HL-60/S4 treated with retinoic acid at 250 ng/mL for 4 days and 3 days (cell line): ENCODE data around the gene GLT1D1.

Source experiments
- in situ Hi-C: fragments of 300-500 bp; cut with MboI; formaldehyde crosslinking; loops from 2 replicates; pipeline ENCODE4 v1.7.0; 2022; ENCODE audit warnings: low sequenced_read_pairs

Gene GLT1D1

GRCh38 chr12:128959901-128960300 is 106.6 kb downstream of the GLT1D1 start:
- in situ Hi-C loops = no loop called here

- in situ Hi-C loops = no loop called here
Observed at GRCh38 chr12:128961308-128961902, 108.1 kb downstream of the GLT1D1 start.

DNA sequence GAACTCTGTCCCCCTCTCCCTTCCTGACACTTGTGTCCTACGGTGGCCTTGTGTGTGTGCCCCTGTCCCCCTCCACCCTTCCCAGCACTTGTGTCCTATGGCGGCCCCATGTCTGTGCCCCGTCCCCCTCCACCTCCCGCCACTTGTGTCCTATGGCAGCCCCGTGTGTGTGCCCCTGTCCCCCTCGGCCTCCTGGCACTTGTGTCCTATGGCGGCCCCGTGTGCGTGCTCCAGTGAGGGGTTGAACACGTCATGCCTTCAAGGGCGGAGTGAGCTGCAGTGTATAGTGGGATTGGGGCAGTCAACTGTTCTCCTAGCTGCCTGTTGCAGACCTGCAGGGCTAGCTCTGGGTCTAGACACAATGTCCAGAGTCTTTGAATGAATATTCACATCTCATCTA is 108.7 kb downstream of the GLT1D1 start:
- in situ Hi-C loops = no loop called here

DNA sequence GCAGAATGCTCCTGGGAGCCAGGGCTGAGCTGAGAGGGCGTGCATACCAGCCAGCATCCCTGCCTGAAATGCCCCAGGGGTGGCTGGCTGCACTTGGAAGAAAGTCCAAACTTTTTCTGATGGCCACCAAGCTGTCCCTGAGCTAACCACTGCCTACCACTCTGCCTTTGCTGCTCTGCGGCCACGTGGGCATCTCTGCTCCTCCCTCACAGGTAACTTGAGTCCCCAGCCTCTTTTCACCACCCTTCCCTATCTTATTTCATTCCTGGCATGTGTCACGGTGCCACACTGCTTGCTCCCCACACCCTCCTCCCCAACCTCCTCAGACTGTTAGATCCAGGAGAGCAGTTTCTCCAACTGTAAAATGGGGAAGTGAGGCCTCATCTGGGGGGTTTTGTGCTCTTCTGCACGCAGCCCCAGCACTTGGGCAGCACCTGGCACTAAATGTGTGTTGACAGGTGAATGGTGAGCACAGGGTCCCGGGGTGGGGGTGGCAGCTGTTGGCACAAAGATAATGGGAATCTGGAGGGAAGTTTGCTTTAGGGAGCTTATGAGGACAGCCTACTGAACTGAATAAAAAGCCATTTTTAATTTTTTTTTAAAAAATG is 113.0 kb downstream of the GLT1D1 start:
- in situ Hi-C loops = no loop called here

DNA sequence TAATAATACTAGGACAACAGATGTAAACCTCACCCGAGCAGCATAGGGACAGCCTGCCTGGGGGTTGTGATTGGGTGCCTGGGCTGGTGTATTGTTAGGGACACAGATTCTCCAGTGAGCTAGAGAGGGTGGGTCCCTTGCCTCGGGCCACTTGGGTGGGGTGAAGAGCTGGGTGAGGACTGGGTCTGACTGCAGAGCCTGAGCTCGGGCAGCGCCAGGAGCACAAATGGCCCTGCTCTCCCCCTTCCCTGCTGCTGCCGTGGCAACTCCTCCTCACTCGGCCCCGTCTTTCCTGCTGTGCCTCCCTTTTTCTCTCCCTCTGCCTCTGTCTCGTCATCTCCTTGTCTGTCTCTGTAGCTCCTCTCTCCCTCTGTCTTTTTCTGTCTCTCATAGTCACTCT is 115.4 kb downstream of the GLT1D1 start:
- in situ Hi-C loops = no loop called here

DNA sequence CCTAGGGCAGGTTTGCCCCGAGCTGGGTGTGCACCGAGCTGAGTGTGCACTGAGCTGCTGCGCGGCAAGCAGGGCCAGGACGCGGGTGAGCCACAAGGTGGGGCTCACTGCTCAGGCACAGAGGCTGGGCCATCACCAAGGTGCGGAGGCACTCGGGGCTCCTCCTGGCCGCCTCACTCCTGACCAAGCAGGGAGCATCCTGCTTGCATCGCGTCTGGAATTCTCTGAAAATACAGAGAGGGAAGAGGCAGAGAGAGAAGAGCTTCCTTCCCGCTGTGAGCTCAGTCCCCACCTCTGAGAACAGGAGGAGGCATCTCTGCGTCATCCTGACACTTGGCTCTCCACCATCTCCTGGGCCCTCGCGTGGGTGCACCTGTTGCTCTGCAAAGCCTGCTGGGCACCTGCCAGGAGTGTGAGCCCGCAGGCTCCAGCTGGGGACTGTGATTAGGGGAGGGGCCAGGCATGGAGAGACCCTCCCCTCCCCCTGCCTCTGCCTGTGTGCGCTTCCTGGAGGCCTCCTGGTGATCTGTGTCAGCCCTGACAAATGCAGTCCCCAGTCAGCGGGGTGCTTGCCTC is 116.3 kb downstream of the GLT1D1 start:
- in situ Hi-C loops = no loop called here

GRCh38 chr12:128970110-128970509 is 116.8 kb downstream of the GLT1D1 start:
- in situ Hi-C loops = no loop called here

- in situ Hi-C loops = no loop called here
Observed at GRCh38 chr12:128970941-128971340, 117.7 kb downstream of the GLT1D1 start.

DNA sequence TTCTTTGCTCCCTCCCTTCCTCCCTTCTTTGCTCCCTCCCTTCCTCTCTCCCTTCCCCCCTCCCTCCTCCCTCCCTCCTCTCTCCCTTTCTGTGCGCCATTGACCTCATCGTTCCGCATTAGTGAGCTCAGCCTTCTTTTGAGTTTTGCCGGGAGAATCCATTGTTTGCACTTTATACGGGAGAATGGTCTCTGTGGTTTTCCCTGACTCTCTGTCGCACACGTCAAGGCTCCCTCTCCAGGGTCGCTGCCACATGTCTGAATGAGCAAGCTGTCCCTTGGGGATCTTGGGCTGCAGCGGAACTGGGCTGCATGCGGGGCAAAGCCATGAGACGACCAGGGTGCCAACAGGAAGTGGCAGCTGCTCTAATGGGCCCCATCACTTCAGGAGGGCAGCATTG is 118.5 kb downstream of the GLT1D1 start:
- in situ Hi-C loops = no loop called here

GRCh38 chr12:128973883-128974681 is 120.8 kb downstream of the GLT1D1 start:
- in situ Hi-C loops = no loop called here

- in situ Hi-C loops = no loop called here
Observed at GRCh38 chr12:128974881-128975280, 121.6 kb downstream of the GLT1D1 start.

DNA sequence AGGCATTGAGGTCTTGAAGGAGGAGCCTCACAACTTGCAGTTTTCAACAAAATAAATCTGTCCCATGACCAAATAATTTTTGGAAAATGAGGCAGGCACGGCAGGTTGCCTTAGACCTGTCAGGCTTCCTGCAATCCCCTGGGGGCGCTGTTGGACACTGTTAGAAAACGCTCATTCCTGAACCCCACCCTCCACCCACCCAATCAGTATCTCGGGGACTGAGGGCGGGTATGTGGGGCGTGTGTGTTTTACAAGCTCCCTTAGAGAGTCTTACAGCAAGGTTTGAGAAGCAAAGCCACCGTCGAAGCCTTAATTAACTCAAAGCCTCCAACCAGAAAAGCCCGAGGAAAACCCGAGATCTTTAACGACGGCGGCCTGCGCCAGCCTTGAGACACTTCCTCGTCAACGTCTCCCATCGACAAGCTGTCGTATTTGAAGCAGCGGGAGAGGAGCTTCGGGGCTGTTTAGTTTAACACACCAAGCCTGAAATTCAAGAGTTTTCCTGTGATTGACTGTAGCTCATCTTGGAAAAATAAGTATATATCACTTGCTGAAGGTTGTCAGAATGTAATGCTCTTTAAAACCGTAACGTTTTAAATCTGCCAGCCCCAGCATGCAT is 123.0 kb downstream of the GLT1D1 start:
- in situ Hi-C loops = no loop called here

GRCh38 chr12:128977441-128977840 is 124.2 kb downstream of the GLT1D1 start:
- in situ Hi-C loops = no loop called here

DNA sequence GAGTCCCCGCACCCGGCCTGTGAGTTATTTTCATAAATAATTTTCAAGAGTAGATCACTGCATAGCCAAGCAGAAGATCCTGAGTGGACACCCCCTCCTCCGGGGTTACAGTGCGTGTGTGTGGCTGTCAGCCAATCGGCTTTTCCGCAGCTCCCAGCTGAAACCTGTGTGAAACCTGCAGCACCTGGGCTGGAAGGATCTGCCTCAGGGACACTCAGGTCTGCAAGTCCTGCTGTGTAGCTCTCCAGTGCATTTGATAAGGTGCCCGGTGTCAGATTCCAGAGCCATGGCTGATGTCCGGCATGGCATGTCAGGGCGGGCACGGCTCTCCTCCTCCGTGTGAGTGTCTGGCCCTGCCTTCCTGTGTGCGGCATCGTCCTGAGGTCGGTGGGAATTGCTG is 124.8 kb downstream of the GLT1D1 start:
- in situ Hi-C loops = no loop called here

DNA sequence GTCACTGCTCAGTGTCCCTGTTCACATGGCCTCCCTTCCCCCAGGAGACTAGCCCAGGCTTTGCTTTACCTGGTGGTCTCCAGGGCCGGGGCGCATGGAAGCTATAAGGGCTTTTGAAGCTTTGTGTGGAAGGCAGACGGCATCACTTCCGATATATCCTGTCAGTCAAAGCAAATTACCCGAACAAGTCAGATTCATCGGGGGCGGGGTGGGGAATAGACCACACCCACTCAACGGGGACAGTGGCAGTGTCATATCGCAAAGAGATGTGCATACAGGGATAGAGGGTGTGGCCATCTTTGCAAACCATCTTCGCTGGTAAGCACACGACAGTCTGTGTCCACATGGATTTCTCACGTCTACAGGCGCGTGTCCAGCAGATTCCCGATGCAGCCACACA is 127.3 kb downstream of the GLT1D1 start:
- in situ Hi-C loops = no loop called here

DNA sequence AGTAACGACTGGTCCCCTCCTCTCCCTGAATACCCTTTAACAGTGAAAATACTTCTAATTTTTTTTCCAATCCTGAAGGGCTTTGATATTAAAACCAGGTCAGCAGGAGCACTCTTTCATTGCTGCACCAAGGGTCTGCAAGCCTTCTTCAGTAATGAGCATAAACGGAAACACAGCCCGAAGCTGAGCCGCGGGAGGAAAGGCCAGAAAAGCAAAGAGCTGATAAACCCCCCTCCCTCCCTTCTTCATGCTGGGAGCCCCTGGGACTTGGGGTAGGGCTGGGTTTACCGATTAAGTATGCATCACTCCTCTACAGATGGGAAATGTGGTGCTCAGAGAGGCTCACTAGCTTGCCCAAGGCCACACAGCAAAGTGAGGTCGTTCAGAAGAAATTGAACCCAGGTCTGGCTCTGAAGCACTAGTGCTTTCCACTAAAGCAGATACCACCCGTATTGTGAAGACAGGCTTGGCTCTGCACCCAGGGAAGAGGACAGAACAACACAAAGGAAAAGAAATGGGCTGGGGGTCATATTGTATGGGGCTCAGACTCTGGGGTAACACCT is 128.8 kb downstream of the GLT1D1 start:
- in situ Hi-C loops = no loop called here

DNA sequence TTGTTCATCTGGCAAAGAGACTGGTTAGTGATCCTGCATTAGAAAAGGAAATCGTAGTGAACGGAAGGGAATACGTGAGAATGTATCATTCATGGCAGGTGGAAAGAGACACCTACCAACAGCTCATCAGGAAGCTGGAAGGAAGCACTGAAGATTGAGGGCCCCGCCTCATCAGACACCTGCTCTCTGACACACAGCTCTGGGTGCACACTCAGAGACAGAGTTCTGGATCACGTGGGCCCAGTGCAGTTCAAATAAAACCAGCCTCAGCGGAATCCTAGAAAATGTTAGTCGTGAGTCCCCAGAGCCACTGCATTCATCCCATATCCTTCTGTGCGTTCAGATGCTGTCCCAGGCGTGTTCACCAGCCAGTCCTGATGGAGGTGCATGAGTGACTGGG is 129.7 kb downstream of the GLT1D1 start:
- in situ Hi-C loops = no loop called here

GRCh38 chr12:128983371-128983770 is 130.1 kb downstream of the GLT1D1 start:
- in situ Hi-C loops = no loop called here

GRCh38 chr12:128986957-128987356 is 133.7 kb downstream of the GLT1D1 start:
- in situ Hi-C loops = no loop called here

DNA sequence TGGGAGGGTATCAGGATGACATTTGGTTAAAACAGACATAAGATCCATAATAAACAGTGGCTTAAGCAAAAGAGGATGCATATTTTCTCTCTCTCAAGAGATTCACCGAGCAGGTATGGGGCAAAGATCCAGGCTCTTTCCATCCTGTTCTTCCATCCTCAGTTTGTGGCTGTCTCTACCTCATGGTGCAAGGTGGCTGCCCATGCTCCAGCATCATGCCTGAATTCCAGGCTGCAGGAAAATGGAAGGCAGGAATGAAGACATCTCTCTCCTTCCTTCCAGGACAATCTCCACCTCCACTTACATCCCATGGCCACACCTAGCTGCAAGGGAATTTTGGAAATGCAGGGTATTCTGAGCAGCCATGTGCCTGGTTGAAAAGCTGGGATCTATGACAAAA is 136.0 kb downstream of the GLT1D1 start:
- in situ Hi-C loops = no loop called here

GRCh38 chr12:128991716-128992115 is 138.4 kb downstream of the GLT1D1 start:
- in situ Hi-C loops = no loop called here
